HEK293 (cell line): ENCODE results near the gene SMIM27.

Source experiments
- CTCF ChIA-PET: fragments of 350-600 bp; formaldehyde crosslinking; extraction: SDS; loops from one replicate; lab custom pipeline; 2021; ENCODE audit warnings: antibody characterized with exemption; lab: Yijun Ruan, JAX
- POLR2A ChIA-PET: fragments of 300-600 bp; formaldehyde crosslinking; extraction: SDS; loops from one replicate; lab custom pipeline; 2020; ENCODE audit warnings: antibody characterized with exemption, inconsistent platforms; lab: Yijun Ruan, JAX
- H3K27ac ChIP-seq: fragments of 200-500 bp; sonication (Bioruptor generic); 2 replicates; pipeline ENCODE4 v1.5.1; 2014; ENCODE audit warnings: low read depth, low read length, control low read depth, inconsistent platforms; ENCODE audit errors: extremely low read depth
- H3K36me3 ChIP-seq, 2 experiments: fragments of 200-500 bp in 1 of 2; sonication (Bioruptor generic) in 1 of 2; 1 replicate in 1 of 2; 2 replicates in 1 of 2; pipeline ENCODE4 v1.5.1; 2014 to 2017; ENCODE audit warnings: inconsistent platforms in 2 of 2, low read length in 2 of 2; ENCODE audit not compliant: control insufficient read depth in 2 of 2, insufficient read depth in 1 of 2
- H3K4me1 ChIP-seq: fragments of 200-500 bp; sonication (Bioruptor generic); 2 replicates; pipeline ENCODE4 v1.5.1; 2014; ENCODE audit warnings: mild to moderate bottlenecking, low read length, inconsistent platforms; ENCODE audit not compliant: control insufficient read depth, insufficient read depth
- H3K4me3 ChIP-seq: 2 replicates; pipeline ENCODE4 v1.5.1; 2011; ENCODE audit warnings: low read depth, mild to moderate bottlenecking, control low read depth, low read length, moderate library complexity
- H3K9me3 ChIP-seq: fragments of 200-500 bp; sonication (Bioruptor generic); 2 replicates; pipeline ENCODE4 v1.5.1; 2014; ENCODE audit warnings: low read depth, low read length, inconsistent platforms; ENCODE audit not compliant: control insufficient read depth, insufficient read depth
- GLIS2 ChIP-seq: fragments of 450-650 bp; formaldehyde crosslinking; IDR thresholded peaks from 2 replicates; pipeline ENCODE4 v1.5.1; 2016; ENCODE audit warnings: missing biosample characterization, missing genetic modification characterization
- KLF10 ChIP-seq: fragments of 450-650 bp; IDR thresholded peaks from 2 replicates; pipeline ENCODE4 v1.5.1; 2018; ENCODE audit warnings: missing biosample characterization, mild to moderate bottlenecking, missing genetic modification characterization
- KLF16 ChIP-seq: fragments of 450-650 bp; formaldehyde crosslinking; IDR thresholded peaks from 2 replicates; pipeline ENCODE4 v1.5.1; 2017; ENCODE audit warnings: missing biosample characterization, missing genetic modification characterization
- KLF9 ChIP-seq: fragments of 450-650 bp; formaldehyde crosslinking; IDR thresholded peaks from 2 replicates; pipeline ENCODE4 v1.5.1; 2016; ENCODE audit warnings: missing biosample characterization, missing genetic modification characterization, low read depth
- PATZ1 ChIP-seq: fragments of 450-650 bp; formaldehyde crosslinking; IDR thresholded peaks from 2 replicates; pipeline ENCODE4 v1.5.1; 2016; ENCODE audit warnings: missing biosample characterization, missing genetic modification characterization
- PBX3 ChIP-seq: sonication (generic); formaldehyde crosslinking; IDR thresholded peaks from 2 replicates; pipeline ENCODE4 v1.8.1; 2022; ENCODE audit warnings: mild to moderate bottlenecking, moderate library complexity, missing genetic modification reagents
- SCRT1 ChIP-seq: fragments of 450-650 bp; formaldehyde crosslinking; IDR thresholded peaks from 2 replicates; pipeline ENCODE4 v1.5.1; 2016; ENCODE audit warnings: missing biosample characterization, missing genetic modification characterization, borderline replicate concordance
- SP3 ChIP-seq: fragments of 450-650 bp; formaldehyde crosslinking; IDR thresholded peaks from 2 replicates; pipeline ENCODE4 v1.5.1; 2016; ENCODE audit warnings: missing biosample characterization, missing genetic modification characterization
- TCF7L2 ChIP-seq: IDR thresholded peaks from 2 replicates; pipeline ENCODE4 v1.6.1; 2011; ENCODE audit warnings: low read depth, mild to moderate bottlenecking, inconsistent platforms, low read length, moderate library complexity, borderline replicate concordance
- ZBTB20 ChIP-seq: fragments of 450-650 bp; formaldehyde crosslinking; IDR thresholded peaks from 2 replicates; pipeline ENCODE4 v1.5.1; 2016; ENCODE audit warnings: missing biosample characterization, missing genetic modification characterization
- ZBTB26 ChIP-seq: fragments of 450-650 bp; formaldehyde crosslinking; optimal IDR thresholded peaks from 2 replicates; pipeline ENCODE3; 2016; ENCODE audit warnings: missing biosample characterization, mild to moderate bottlenecking, missing genetic modification characterization
- ZFHX2 ChIP-seq: fragments of 450-650 bp; formaldehyde crosslinking; conservative IDR thresholded peaks from 2 replicates; pipeline ENCODE4 v1.5.1; 2016; ENCODE audit warnings: missing biosample characterization, missing genetic modification characterization
- ZFP41 ChIP-seq: fragments of 450-650 bp; formaldehyde crosslinking; IDR thresholded peaks from 2 replicates; pipeline ENCODE4 v1.5.1; 2016; ENCODE audit warnings: missing biosample characterization, missing genetic modification characterization, borderline replicate concordance
- ZFP69B ChIP-seq: fragments of 450-650 bp; formaldehyde crosslinking; IDR thresholded peaks from 2 replicates; pipeline ENCODE4 v1.5.1; 2016; ENCODE audit warnings: missing biosample characterization, missing genetic modification characterization
- ZNF121 ChIP-seq: fragments of 450-650 bp; formaldehyde crosslinking; IDR thresholded peaks from 2 replicates; pipeline ENCODE4 v1.5.1; 2016; ENCODE audit warnings: missing biosample characterization, missing genetic modification characterization
- ZNF132 ChIP-seq: fragments of 450-650 bp; formaldehyde crosslinking; IDR thresholded peaks from 2 replicates; pipeline ENCODE4 v1.5.1; 2017; ENCODE audit warnings: missing biosample characterization, missing genetic modification characterization, borderline replicate concordance
- ZNF335 ChIP-seq: fragments of 450-650 bp; formaldehyde crosslinking; conservative IDR thresholded peaks from 2 replicates; pipeline ENCODE4 v1.5.1; 2016; ENCODE audit warnings: missing biosample characterization, missing genetic modification characterization
- ZNF341 ChIP-seq: fragments of 450-650 bp; formaldehyde crosslinking; IDR thresholded peaks from 2 replicates; pipeline ENCODE4; 2016; ENCODE audit warnings: low read depth, missing biosample characterization, missing genetic modification characterization
- ZNF362 ChIP-seq: fragments of 450-650 bp; formaldehyde crosslinking; IDR thresholded peaks from 2 replicates; pipeline ENCODE4 v1.5.1; 2016; ENCODE audit warnings: missing biosample characterization, missing genetic modification characterization
- ZNF561 ChIP-seq: fragments of 450-650 bp; IDR thresholded peaks from 2 replicates; pipeline ENCODE4 v1.5.1; 2018; ENCODE audit warnings: missing biosample characterization, missing genetic modification characterization, borderline replicate concordance
- ZNF629 ChIP-seq: fragments of 450-650 bp; formaldehyde crosslinking; IDR thresholded peaks from 2 replicates; pipeline ENCODE4 v1.5.1; 2017; ENCODE audit warnings: missing biosample characterization, missing genetic modification characterization
- ZNF664 ChIP-seq: fragments of 450-650 bp; formaldehyde crosslinking; IDR thresholded peaks from 2 replicates; pipeline ENCODE4 v1.5.1; 2016; ENCODE audit warnings: missing biosample characterization, missing genetic modification characterization
- ZNF692 ChIP-seq: fragments of 450-650 bp; formaldehyde crosslinking; IDR thresholded peaks from 2 replicates; pipeline ENCODE4 v1.5.1; 2016; ENCODE audit warnings: missing biosample characterization, missing genetic modification characterization
- ZNF707 ChIP-seq: fragments of 450-650 bp; formaldehyde crosslinking; IDR thresholded peaks from 2 replicates; pipeline ENCODE4 v1.5.1; 2016; ENCODE audit warnings: missing biosample characterization, missing genetic modification characterization
- ZNF76 ChIP-seq: fragments of 450-650 bp; formaldehyde crosslinking; IDR thresholded peaks from 2 replicates; pipeline ENCODE4; 2016; ENCODE audit warnings: low read depth, missing biosample characterization, missing genetic modification characterization, borderline replicate concordance
- ZSCAN5A ChIP-seq: fragments of 450-650 bp; formaldehyde crosslinking; IDR thresholded peaks from 2 replicates; pipeline ENCODE4 v1.5.1; 2016; ENCODE audit warnings: missing biosample characterization, missing genetic modification characterization

The SMIM27 gene

GRCh38 chr9:32550562-32551275 is 1.4 kb upstream of the SMIM27 start:
- H3K36me3 ChIP-seq: peaks cover 0 to 18% of the 10 kb centered on the region in 2 experiments; a peak in 2 of 3 replicates
- H3K27ac ChIP-seq: peak overlapping the region; percentile 91
- peak overlapping the region; percentile 84 for H3K4me3 ChIP-seq
- CTCF ChIA-PET: interaction anchor here (1.1 to 7.4 kb wide), 6 partner anchors 10 to 172 kb away, joined by 3 to 44 read pairs (median 7); partner anchors contain the start of gene RIGI
- POLR2A ChIA-PET: interaction anchor here (0.6 to 3.4 kb wide), 14 partner anchors 13 to 475 kb away, joined by 3 to 36 read pairs (median 4); partner anchors contain the start of genes ACO1, DNAJA1 and RIGI
- H3K4me1 ChIP-seq: 0 out of 2 replicates have a peak, but pooled peaks cover 4% of the 10 kb centered on the region
- H3K9me3 ChIP-seq: no peaks in the 10 kb centered on the region
- TF ChIP-seq ZFP41: no peak
- no peak for TF ChIP-seq ZNF707 (tag by site-specific recombination)
- peak; percentile 100 for TF ChIP-seq ZNF121
- no peak for TF ChIP-seq ZFP69B (tag by site-specific recombination)
- TF ChIP-seq ZNF561 (tag by site-specific recombination): peak; percentile 26; the same call in 1 of the 2 replicates
- TF ChIP-seq TCF7L2: no peak
- peak; percentile 77 for TF ChIP-seq ZNF629 (tag by site-specific recombination)
- peak; percentile 49; the same call in 1 of the 2 replicates for TF ChIP-seq KLF16 (tag by site-specific recombination)
- TF ChIP-seq ZNF335: peak; percentile 82
- TF ChIP-seq ZSCAN5A (tag by site-specific recombination): 0 out of 2 replicates have a peak, but pooled peaks have one; percentile 41
- peak; percentile 89 for TF ChIP-seq KLF10
- TF ChIP-seq KLF9 (tag by site-specific recombination): peak; percentile 88
- TF ChIP-seq PATZ1 (tag by site-specific recombination): peak; percentile 95
- peak; percentile 50; the same call in 1 of the 2 replicates for TF ChIP-seq ZNF76
- TF ChIP-seq ZNF692 (tag by site-specific recombination): no peak
- TF ChIP-seq ZNF341 (tag by site-specific recombination): peak; percentile 62; the same call in 1 of the 2 replicates
- TF ChIP-seq PBX3 (CRISPR knock-in tag): peak; percentile 77; the same call in 1 of the 2 replicates
- TF ChIP-seq ZNF132 (tag by site-specific recombination): no peak
- TF ChIP-seq ZNF362 (tag by site-specific recombination): no peak
- peak; percentile 92 for TF ChIP-seq ZBTB26 (tag by site-specific recombination)
- no peak for TF ChIP-seq ZNF664 (tag by site-specific recombination)
- TF ChIP-seq SCRT1 (tag by site-specific recombination): peak; percentile 32; the same call in 1 of the 2 replicates
- peak; percentile 84 for TF ChIP-seq SP3 (tag by site-specific recombination)
- TF ChIP-seq ZBTB20: peak; percentile 86
- peak; percentile 97 for TF ChIP-seq GLIS2
- peak; percentile 85 for TF ChIP-seq ZFHX2 (tag by site-specific recombination)
